ENCODE measurements around the gene FOXN1. TPM values are rescaled to one million over a fixed set of nuclear protein-coding genes. Genes with fewer than 3 reads are reported as not detected.
"Not testable (repeated sequence)": the region's sequence is repeated elsewhere in the genome, so short reads cannot be mapped to it uniquely, and the experiment has no call there.

FOXN1 gene
- total and polyA plus RNA-seq, 2 of the 13 experiments (the other 11 are each of a cell fraction or from before 2014, with no cell fraction given), result 0.01 TPM; not detected in 1

- in situ Hi-C loops (cut with HindIII; ENCODE audit: extremely low pct_ligation_motif_present, low pct_unique_long_range_greater_than_20kb), result no loop called here
- Histone ChIP-seq H4K20me1 (ENCODE audit: insufficient read depth, low read length) (no peaks in the 10 kb centered on the region), H3K4me3 (replicated peaks in 1 of 3; ENCODE audit: insufficient read depth in 1 of 3, low read depth in 2 of 3, low read length in 3 of 3) (peak overlapping the region in 1 of 3 experiments; percentile 63; a peak in 1 of 6 replicates), H3K4me1 (ENCODE audit: insufficient read depth, low read length) (peaks cover 53% of the 10 kb centered on the region), H3K4me2 (ENCODE audit: low read depth, low read length) (peak overlapping the region; percentile 59), H2AFZ (ENCODE audit: low read length) (no peak overlapping the region), H3K79me2 (ENCODE audit: insufficient read depth, low read length) (peaks cover 10% of the 10 kb centered on the region), H3K27ac (ENCODE audit: extremely low read length, insufficient read depth, low read length) (no peak overlapping the region), H3K27me3 (ENCODE audit: control insufficient read depth in 1 of 2, insufficient read depth in 2 of 2, low read length in 2 of 2) (no peaks in the 10 kb centered on the region), H3K9me3 (ENCODE audit: low read length) (no peaks in the 10 kb centered on the region), H3K9ac (ENCODE audit: insufficient read depth, low read depth, low read length) (peak overlapping the region; percentile 49; the same call in 1 of the 2 replicates), H3K36me3 (replicated peaks in 1 of 2; ENCODE audit: control insufficient read depth in 1 of 2, insufficient read depth in 2 of 2, low read length in 2 of 2) (peaks cover 15 to 29% of the 10 kb centered on the region in 2 experiments)
- intact Hi-C loops (cut with micrococcal nuclease; ENCODE audit: unreplicated experiment), result no loop called here
- ChIA-PET CTCF (ENCODE audit: low intra/inter-chr PET ratio, low total read pairs) (no interaction called here), POLR2A (no interaction called here)
- FAIRE-seq, result no peak
- no TSS peak for BruUV-seq (replicated peaks)
- no peak for TF ChIP-seq REST (IDR thresholded peaks at IDR 0.05; ENCODE audit: borderline replicate concordance in 1 of 2, low read depth in 1 of 2, low read length in 2 of 2)
- TF ChIP-seq SALL2 (CRISPR knock-in tag; IDR thresholded peaks at IDR 0.05), result no peak
- TF ChIP-seq ATAD3A (CRISPR knock-in tag; IDR thresholded peaks at IDR 0.05), result no peak
- TF ChIP-seq DPF2 (CRISPR knock-in tag; IDR thresholded peaks at IDR 0.05; ENCODE audit: borderline replicate concordance, low read depth), result no peak
- TF ChIP-seq ZNF263 (CRISPR knock-in tag; IDR thresholded peaks at IDR 0.05), result no peak
- TF ChIP-seq NFAT5 (CRISPR knock-in tag; IDR thresholded peaks at IDR 0.05), result no peak
- no peak for ATAC-seq
- DNase-seq (ENCODE audit: low spot score), result no peak
- WGBS (ENCODE audit: low lambda C conversion rate), result 95% methylated on average over 14 of the region's 14 CpGs
Measured at GRCh38 chr17:28575126-28575795, 69.1 kb downstream of the FOXN1 start.

- BruUV-seq (replicated peaks); FAIRE-seq; H4K20me1 ChIP-seq (ENCODE audit: insufficient read depth, low read length); CTCF ChIA-PET (ENCODE audit: low intra/inter-chr PET ratio, low total read pairs); ATAC-seq; DNase-seq (ENCODE audit: low spot score); H3K27ac ChIP-seq (ENCODE audit: extremely low read length, insufficient read depth, low read length); H2AFZ ChIP-seq (ENCODE audit: low read length); in situ Hi-C loops (cut with HindIII; ENCODE audit: extremely low pct_ligation_motif_present, low pct_unique_long_range_greater_than_20kb); H3K9me3 ChIP-seq (ENCODE audit: low read length); H3K27me3 ChIP-seq (ENCODE audit: control insufficient read depth in 1 of 2, insufficient read depth in 2 of 2, low read length in 2 of 2); H3K79me2 ChIP-seq (ENCODE audit: insufficient read depth, low read length): not testable (repeated sequence)
- Histone ChIP-seq H3K4me3 (replicated peaks in 1 of 3; ENCODE audit: insufficient read depth in 1 of 3, low read depth in 2 of 3, low read length in 3 of 3) (peak overlapping the region in 1 of 3 experiments; percentile 63; a peak in 3 of 6 replicates), H3K4me1 (ENCODE audit: insufficient read depth, low read length) (peaks cover 50% of the 10 kb centered on the region), H3K9ac (ENCODE audit: insufficient read depth, low read depth, low read length) (peak overlapping the region; percentile 49; the same call in 1 of the 2 replicates), H3K4me2 (ENCODE audit: low read depth, low read length) (peak overlapping the region; percentile 59), H3K36me3 (replicated peaks in 1 of 2; ENCODE audit: control insufficient read depth in 1 of 2, insufficient read depth in 2 of 2, low read length in 2 of 2) (peaks cover 15 to 36% of the 10 kb centered on the region in 2 experiments)
- POLR2A ChIA-PET, result interaction anchor here (0.6 to 1.4 kb wide), 2 partner anchors 21 to 68 kb away, joined by 3 to 8 read pairs; partner anchors contain the start of gene BLTP2
- WGBS (ENCODE audit: low lambda C conversion rate), result 66% methylated on average over 3 of the region's 3 CpGs
- intact Hi-C loops (cut with micrococcal nuclease; ENCODE audit: unreplicated experiment), result loop anchor here (1.0 kb wide), 1 partner anchor 23 kb away; the partner anchor contains the start of gene SPAG5
Measured at GRCh38 chr17:28576016-28576415, 69.9 kb downstream of the FOXN1 start.

All from HepG2 (cell line).